Hematopoietic multipotent progenitor cell treated with erythropoietin and hydrocortisone succinate and interleukin-3 and kit ligand, for 4 days (in vitro differentiated cells): ENCODE data around the gene KCNJ2.

Experiments
- DNase-seq: peaks from one replicate; pipeline ENCODE4 v3.0.0-alpha.2; 2015

The KCNJ2 gene

GRCh38 chr17:70206361-70207010, 37.2 kb downstream of the KCNJ2 start:
- DNase-seq: no peak

DNA sequence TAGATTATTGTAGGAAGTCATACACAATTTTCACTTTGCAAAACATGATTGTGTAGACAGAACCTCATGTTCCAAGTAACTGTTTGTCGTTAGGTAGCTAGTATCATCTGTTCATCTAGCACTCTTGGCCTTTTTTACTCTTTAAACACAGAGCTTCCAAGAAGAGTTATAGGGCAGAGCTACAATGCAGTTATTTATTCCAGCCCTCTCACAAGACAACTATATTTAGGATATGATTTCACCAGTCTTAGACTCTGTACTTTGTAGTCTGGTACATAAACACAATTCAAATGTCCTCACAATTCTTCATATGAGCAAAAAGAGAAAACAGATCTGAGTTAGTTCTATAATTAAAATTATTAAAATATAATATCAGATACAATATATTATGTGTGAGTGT, 37.9 kb downstream of the KCNJ2 start:
- DNase-seq: no peak

GRCh38 chr17:70208080-70208794, 38.9 kb downstream of the KCNJ2 start:
- DNase-seq: no peak

GRCh38 chr17:70208825-70209555, 39.7 kb downstream of the KCNJ2 start:
- DNase-seq: no peak

DNA sequence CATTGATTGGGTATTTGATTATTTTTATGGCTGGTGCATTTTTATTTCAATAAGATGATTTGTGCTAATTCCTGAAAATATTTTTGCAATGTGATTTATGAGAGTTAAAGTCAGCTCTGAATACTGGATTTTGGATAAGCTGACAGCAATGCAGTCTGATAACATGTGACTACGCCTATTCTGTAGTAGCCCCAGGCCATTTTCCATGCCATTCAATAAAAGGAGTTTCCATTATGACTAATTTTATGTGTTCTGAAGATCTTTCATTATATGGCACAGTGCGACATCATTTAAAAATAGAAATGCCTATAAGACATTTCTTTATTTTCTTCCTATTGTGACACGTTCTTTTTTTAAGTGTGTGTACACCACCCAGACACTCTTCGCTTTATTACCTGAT, 46.3 kb downstream of the KCNJ2 start:
- DNase-seq: no peak

DNA sequence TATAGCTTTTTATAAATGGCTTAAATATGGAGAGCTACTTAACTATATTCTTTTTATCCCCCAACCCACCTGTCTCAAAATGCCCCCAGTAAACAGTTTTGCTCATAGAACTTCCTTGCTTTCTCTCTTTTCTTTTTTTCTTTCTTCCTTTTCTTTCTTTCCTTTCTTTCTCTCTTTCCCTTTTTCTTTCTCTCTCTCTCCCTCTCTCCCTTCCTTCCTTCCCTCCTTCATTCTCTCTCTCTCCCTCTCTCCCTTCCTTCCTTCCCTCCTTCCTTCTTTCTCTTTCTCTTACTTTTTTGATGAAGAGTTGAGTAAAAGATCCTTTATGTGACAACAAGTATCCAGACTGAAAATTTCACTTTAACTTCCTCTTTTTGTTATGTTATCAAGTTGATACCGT, 48.2 kb downstream of the KCNJ2 start:
- peak; percentile 40 for DNase-seq

DNA sequence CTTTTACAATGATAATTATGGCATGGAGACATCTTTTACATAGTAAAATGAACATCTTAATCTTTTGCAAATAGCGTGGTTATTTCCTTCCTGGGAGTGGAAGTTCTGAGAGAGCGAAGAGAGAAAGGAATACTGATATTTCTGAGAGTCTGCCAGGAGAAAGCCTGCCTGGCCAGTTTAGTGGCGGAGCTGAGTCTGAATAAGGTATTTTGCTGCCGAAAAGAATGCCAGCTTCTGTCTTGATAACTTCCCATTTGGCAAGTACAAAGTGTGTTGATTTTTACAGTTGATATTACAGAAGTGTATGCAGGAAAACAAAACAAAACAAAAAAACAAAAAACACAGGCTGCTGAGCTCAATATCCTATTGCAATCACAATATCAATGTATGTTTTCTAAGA, 55.9 kb downstream of the KCNJ2 start:
- DNase-seq: no peak
